Ovary (tissue), 9 donors: Measurements from ENCODE around the gene TMPRSS13. TPM values are rescaled to one million over a fixed set of nuclear protein-coding genes. Genes with fewer than 3 reads are reported as not detected.
"Not testable (repeated sequence)": the region's sequence is repeated elsewhere in the genome, so short reads cannot be mapped to it uniquely, and the experiment has no call there.

ENCODE experiments used
- DNase-seq, 5 donors: peaks; one replicate each; pipeline ENCODE4 v3.0.0-alpha.2; 2019 to 2020
- H3K27ac ChIP-seq, 2 donors: fragments of 200-600 bp; one replicate each; pipeline versions ENCODE4 v1.5.1 to v1.8.0; 2019 to 2022
- H3K27me3 ChIP-seq: fragments of 200-600 bp; one replicate; pipeline ENCODE4 v1.8.0; 2022
- H3K36me3 ChIP-seq: fragments of 200-600 bp; sonication (generic); one replicate; pipeline ENCODE4 v1.5.1; 2019
- H3K4me1 ChIP-seq: one replicate; pipeline ENCODE4 v1.8.1; 2013; ENCODE audit warnings: mild to moderate bottlenecking, moderate library complexity; ENCODE audit not compliant: insufficient read depth
- H3K4me3 ChIP-seq: fragments of 200-600 bp; sonication (generic); one replicate; pipeline ENCODE4 v1.5.1; 2017
- H3K9me3 ChIP-seq, 2 donors: fragments of 200-600 bp in 1 of 2; sonication (generic) in 1 of 2; one replicate each; pipeline versions ENCODE4 v1.5.1 to v1.8.1; 2013 to 2019; ENCODE audit warnings: mild to moderate bottlenecking in 1 of 2, moderate library complexity in 1 of 2
- CTCF ChIP-seq, 3 donors: fragments of 450-650 bp in 2 of 3; fragments of 200-600 bp in 1 of 3; IDR thresholded peaks; one replicate each; pipeline versions ENCODE4 v1.5.1 to v1.8.0; 2016 to 2022; ENCODE audit warnings: antibody characterized with exemption in 3 of 3, mild to moderate bottlenecking in 1 of 3
- EP300 ChIP-seq: sonication (generic); formaldehyde crosslinking; IDR thresholded peaks from one replicate; pipeline ENCODE4 v1.6.1; 2017; ENCODE audit warnings: antibody characterized with exemption
- POLR2A ChIP-seq: fragments of 450-650 bp; IDR thresholded peaks from one replicate; pipeline ENCODE4 v1.6.1; 2017; ENCODE audit warnings: antibody characterized with exemption, mild to moderate bottlenecking, moderate library complexity
- WGBS, 3 donors: extraction: QIAGEN DNeasy Blood & Tissue Kit in 1 of 3; methylation state at CpG; one replicate each; pipeline versions ENCODE4 v1.1.5 to v1.1.7; 2013 to 2017; 5-methylcytosine and 5-hydroxymethylcytosine counted together
- intact Hi-C, 4 donors: fragments of 100-400 bp; cut with DNase I; formaldehyde crosslinking; loops; one replicate each; pipeline versions ENCODE4 v1.11.0 to v1.15.1; 2022 to 2023
- polyA plus RNA-seq, 2 donors: library from polyadenylated mRNA; stranded (reverse); fragments of 200-250 nt in 1 of 2; fragments of 350-450 nt in 1 of 2; fragmentation: Illumina TruSeq in 1 of 2; extraction: RNeasy Lipid Tissue Mini Kit (QIAGEN cat#74804) in 1 of 2; gene quantifications; one replicate each; pipeline ENCODE4 v1.2.3, GENCODE V29; 2013 to 2014
- total RNA-seq, 7 donors: library from RNA; depleted of rRNA in 2 of 7; stranded (reverse); fragments of >200 nt in 2 of 7; fragmentation: NEBNext Ultra II Directional in 3 of 7; extraction: Animal tissue kit (Norgen Biotek cat#: 25700) in 3 of 7; gene quantifications; one replicate each; pipeline versions ENCODE4 v1.1.0 to v1.2.4, GENCODE V29; 2016 to 2023
- donor health status: DM: no; HTN: no; CAD: no; lungs with moderate emphysema.
- donor health status: DM: no; HTN: no; CAD: no.
- donor health status: Bipolar disorder and iron deficiency.
- donor health status: DM: yes; HTN: yes; CAD: no.
- donor health status: DM: no; HTN: no; CAD: no.
- donor health status: DM: yes; HTN: yes; CAD: no.

Gene TMPRSS13
- total and polyA plus RNA-seq, 9 donors, result 0.05 to 2.0 (median 0.22) TPM; not detected in 2

GRCh38 chr11:117929916-117930570 lies 841 bp upstream of the TMPRSS13 start:
- WGBS, 3 donors, result 69 to 87% (median 71%) methylated on average over 7 of the region's 7 CpGs
- Histone ChIP-seq H3K9me3 (no peaks in the 10 kb centered on the region), H3K27ac (no peak overlapping the region), H3K4me1 (peaks cover 1% of the 10 kb centered on the region), H3K36me3 (no peaks in the 10 kb centered on the region), H3K4me3 (no peak overlapping the region), H3K27me3 (no peaks in the 10 kb centered on the region)
- DNase-seq, result no peak
- intact Hi-C loops, result no loop called here
- TF ChIP-seq POLR2A (no peak), CTCF (IDR thresholded peaks at IDR 0.05) (no peak), EP300 (no peak)

DNA sequence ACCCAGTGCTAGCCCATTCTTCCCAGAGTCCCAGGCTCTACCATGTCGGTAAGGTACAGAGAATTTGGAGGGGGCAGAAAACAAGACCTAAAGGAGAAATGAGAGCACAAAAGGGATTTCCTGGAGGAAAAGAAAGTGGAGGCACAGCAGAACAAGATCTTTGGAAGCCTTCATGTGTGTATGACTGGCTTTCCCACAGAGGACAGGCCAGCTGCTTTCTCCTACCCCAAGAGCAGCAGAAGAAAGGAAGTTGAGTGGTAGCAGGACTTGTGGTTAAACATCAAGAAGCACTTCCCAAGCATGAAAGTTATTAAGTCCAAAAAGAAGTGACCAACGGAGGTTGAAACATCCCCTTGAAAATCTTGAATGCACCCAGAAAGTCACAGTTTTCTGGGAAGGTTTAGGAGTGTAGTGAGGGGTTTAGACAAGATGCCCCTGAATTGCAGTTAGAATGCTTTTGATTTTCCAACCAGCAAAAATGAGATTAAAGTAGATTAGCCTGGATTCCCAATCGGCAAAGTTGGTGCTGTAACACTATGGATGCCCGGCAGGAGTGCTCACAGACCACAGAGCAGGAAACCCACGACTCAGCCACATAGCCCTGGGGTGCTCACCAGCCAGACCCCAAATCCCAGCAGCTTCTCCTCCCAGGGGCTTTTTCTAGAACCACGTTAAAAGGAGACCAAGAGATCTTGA lies 608 bp downstream of the TMPRSS13 start:
- no peak for DNase-seq
- 85 to 91% (median 88%) methylated on average over 6 of the region's 6 CpGs for WGBS, 3 donors
- Histone ChIP-seq H3K9me3 (no peaks in the 10 kb centered on the region), H3K27ac (no peak overlapping the region), H3K4me1 (peaks cover 1% of the 10 kb centered on the region), H3K4me3 (no peak overlapping the region), H3K36me3 (no peaks in the 10 kb centered on the region), H3K27me3 (no peaks in the 10 kb centered on the region)
- TF ChIP-seq CTCF (IDR thresholded peaks at IDR 0.05) (no peak), POLR2A (no peak), EP300 (no peak)
- intact Hi-C loops, result no loop called here

- no peaks in the 10 kb centered on the region for H3K27me3 ChIP-seq
- no peak for DNase-seq
- H3K27ac ChIP-seq, result no peak overlapping the region
- H3K36me3 ChIP-seq, result no peaks in the 10 kb centered on the region
- H3K4me1 ChIP-seq, result peaks cover 1% of the 10 kb centered on the region
- TF ChIP-seq EP300 (no peak), POLR2A (no peak), CTCF (IDR thresholded peaks at IDR 0.05) (no peak)
- intact Hi-C loops, result no loop called here
- 91 to 93% (median 93%) methylated on average over 3 of the region's 3 CpGs for WGBS, 3 donors
- no peaks in the 10 kb centered on the region for H3K9me3 ChIP-seq
- H3K4me3 ChIP-seq, result no peak overlapping the region
These were observed 1.3 kb downstream of the TMPRSS13 start for GRCh38 chr11:117927926-117928325.

DNA sequence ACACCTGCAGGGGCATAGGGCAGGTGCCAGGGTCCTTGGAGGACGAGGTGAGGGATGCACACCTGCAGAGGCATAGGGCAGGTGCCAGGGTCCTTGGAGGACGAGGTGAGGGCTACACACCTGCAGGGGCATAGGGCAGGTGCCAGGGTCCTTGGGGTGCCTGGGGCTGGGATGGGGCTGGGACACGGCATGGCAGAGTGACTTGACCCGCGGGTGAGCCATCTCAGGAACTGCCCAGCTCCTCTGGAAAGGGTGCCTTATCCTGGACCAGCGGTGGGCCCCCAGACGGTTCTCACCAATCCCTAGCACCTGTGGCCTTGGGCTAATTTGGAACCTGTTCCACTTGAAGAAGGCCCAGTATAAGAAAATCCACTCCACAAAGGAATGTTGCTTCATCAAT lies 3.0 kb downstream of the TMPRSS13 start:
- WGBS, 3 donors, result 74 to 83% (median 80%) methylated on average over 5 to 7 of the region's 7 CpGs
- H3K4me1 ChIP-seq, H3K36me3 ChIP-seq, H3K9me3 ChIP-seq, H3K27ac ChIP-seq, H3K27me3 ChIP-seq, intact Hi-C loops, H3K4me3 ChIP-seq: not testable (repeated sequence)
- peak in 1 of 5 donors; percentile 6 for DNase-seq
